ENCODE data around the gene SLC9C1.

The SLC9C1 gene

DNA sequence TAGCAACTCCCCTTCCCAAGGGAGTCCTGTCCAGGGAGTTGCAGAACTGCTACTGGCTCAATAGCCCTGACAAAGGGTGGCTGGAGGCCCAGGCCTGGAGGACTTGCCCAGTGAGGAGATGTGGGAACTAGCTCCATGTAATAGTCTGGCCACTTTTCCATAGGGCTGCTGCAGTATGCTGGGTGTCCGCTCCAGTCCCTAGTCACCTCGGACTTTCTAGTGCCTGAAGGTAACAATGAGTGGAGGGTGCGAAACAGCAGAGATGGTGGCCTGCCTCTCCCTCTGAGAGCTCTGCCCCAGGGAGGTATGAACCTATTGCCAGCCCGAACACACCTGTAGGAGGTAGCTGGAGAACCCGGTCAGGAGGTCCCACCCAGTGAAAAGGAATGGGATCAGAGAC is 119.0 kb downstream of the SLC9C1 start:
- no peak overlapping the region for H3K27ac ChIP-seq (ENCODE audit: low read length)
- no peaks in the 10 kb centered on the region for H3K9me3 ChIP-seq (ENCODE audit: insufficient read depth, low read length, severe bottlenecking)
- no peak overlapping the region for H2AFZ ChIP-seq (ENCODE audit: low read depth, low read length)
- H3K9ac ChIP-seq (ENCODE audit: low read depth, low read length), result no peak overlapping the region
- no peaks in the 10 kb centered on the region for H4K20me1 ChIP-seq (ENCODE audit: insufficient read depth, low read length)
- no peak for TF ChIP-seq EZH2 (IDR thresholded peaks at IDR 0.05; ENCODE audit: borderline replicate concordance, low read depth, low read length, severe bottlenecking)
- TF ChIP-seq, protein P1, sequence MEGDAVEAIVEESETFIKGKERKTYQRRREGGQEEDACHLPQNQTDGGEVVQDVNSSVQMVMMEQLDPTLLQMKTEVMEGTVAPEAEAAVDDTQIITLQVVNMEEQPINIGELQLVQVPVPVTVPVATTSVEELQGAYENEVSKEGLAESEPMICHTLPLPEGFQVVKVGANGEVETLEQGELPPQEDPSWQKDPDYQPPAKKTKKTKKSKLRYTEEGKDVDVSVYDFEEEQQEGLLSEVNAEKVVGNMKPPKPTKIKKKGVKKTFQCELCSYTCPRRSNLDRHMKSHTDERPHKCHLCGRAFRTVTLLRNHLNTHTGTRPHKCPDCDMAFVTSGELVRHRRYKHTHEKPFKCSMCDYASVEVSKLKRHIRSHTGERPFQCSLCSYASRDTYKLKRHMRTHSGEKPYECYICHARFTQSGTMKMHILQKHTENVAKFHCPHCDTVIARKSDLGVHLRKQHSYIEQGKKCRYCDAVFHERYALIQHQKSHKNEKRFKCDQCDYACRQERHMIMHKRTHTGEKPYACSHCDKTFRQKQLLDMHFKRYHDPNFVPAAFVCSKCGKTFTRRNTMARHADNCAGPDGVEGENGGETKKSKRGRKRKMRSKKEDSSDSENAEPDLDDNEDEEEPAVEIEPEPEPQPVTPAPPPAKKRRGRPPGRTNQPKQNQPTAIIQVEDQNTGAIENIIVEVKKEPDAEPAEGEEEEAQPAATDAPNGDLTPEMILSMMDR (IDR thresholded peaks at IDR 0.05; ENCODE audit: borderline replicate concordance, extremely low read depth, low read length, poor library complexity, severe bottlenecking), result no peak
- no peaks in the 10 kb centered on the region for H3K36me3 ChIP-seq (ENCODE audit: insufficient read depth, low read length)
- no peak for DNase-seq
- no peak overlapping the region for H3K4me2 ChIP-seq (ENCODE audit: insufficient read depth, low read length)
- no peak overlapping the region for H3K4me3 ChIP-seq (ENCODE audit: low read depth in 1 of 2, low read length in 2 of 2)
- no peaks in the 10 kb centered on the region for H3K79me2 ChIP-seq (ENCODE audit: insufficient read depth, low read length)
- ATAC-seq (ENCODE audit: insufficient read depth, low read depth), result no peak
- H3K4me1 ChIP-seq (ENCODE audit: insufficient read depth, low read length), result no peaks in the 10 kb centered on the region
- no peaks in the 10 kb centered on the region for H3K27me3 ChIP-seq (ENCODE audit: insufficient read depth, low read length, poor library complexity)

DNA sequence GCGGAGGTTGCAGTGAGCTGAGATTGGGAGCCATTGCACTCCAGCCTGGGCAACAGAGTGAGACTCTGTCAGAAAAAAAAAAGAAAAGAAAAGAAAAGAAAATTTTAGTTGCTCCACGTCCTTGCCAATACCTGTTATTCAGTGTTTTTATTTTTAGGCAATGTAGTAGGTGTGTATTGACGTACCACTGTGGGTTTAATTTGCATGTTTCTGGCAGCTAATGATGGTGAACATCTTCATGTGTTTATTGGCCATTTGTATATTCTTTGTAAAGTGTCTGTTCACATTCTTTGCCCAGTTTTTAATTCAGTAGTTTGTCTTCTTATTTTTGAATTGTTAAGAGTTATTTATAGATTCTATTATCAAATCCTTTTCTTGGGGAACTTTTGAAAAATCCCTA is 122.9 kb downstream of the SLC9C1 start:
- H3K36me3 ChIP-seq (ENCODE audit: insufficient read depth, low read length), result no peaks in the 10 kb centered on the region
- no peak for ATAC-seq (ENCODE audit: insufficient read depth, low read depth)
- no peak overlapping the region for H3K27ac ChIP-seq (ENCODE audit: low read length)
- no peak overlapping the region for H3K9ac ChIP-seq (ENCODE audit: low read depth, low read length)
- H3K4me1 ChIP-seq (ENCODE audit: insufficient read depth, low read length), result no peaks in the 10 kb centered on the region
- TF ChIP-seq, protein P1 (IDR thresholded peaks at IDR 0.05; ENCODE audit: borderline replicate concordance, extremely low read depth, low read length, poor library complexity, severe bottlenecking), result no peak
- no peak for TF ChIP-seq EZH2 (IDR thresholded peaks at IDR 0.05; ENCODE audit: borderline replicate concordance, low read depth, low read length, severe bottlenecking)
- no peak overlapping the region for H3K4me3 ChIP-seq (ENCODE audit: low read depth in 1 of 2, low read length in 2 of 2)
- no peaks in the 10 kb centered on the region for H4K20me1 ChIP-seq (ENCODE audit: insufficient read depth, low read length)
- no peaks in the 10 kb centered on the region for H3K27me3 ChIP-seq (ENCODE audit: insufficient read depth, low read length, poor library complexity)
- no peak overlapping the region for H2AFZ ChIP-seq (ENCODE audit: low read depth, low read length)
- no peaks in the 10 kb centered on the region for H3K79me2 ChIP-seq (ENCODE audit: insufficient read depth, low read length)
- no peak for DNase-seq
- H3K9me3 ChIP-seq (ENCODE audit: insufficient read depth, low read length, severe bottlenecking), result no peaks in the 10 kb centered on the region
- no peak overlapping the region for H3K4me2 ChIP-seq (ENCODE audit: insufficient read depth, low read length)

DNA sequence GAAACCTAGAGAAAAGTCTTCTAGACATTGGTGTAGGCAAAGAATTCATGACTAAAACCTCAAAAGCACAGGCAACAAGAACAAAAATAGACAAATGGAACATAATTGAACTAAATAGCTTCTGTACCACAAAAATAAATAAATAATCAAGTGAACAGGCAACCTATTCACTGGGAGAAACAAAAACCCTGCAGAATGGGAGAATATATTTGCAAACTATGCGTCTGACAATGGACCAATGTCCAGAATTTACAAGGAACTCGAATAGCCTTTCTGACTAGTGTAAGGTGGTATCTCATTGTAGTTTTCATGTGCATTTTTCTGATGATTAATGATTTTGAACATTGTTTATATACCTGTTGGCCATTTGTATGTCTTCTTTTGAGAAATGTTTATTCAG is 124.0 kb downstream of the SLC9C1 start:
- Histone ChIP-seq H3K4me1 (ENCODE audit: insufficient read depth, low read length) (no peaks in the 10 kb centered on the region), H3K4me3 (ENCODE audit: low read depth in 1 of 2, low read length in 2 of 2) (no peak overlapping the region), H3K9ac (ENCODE audit: low read depth, low read length) (no peak overlapping the region), H3K27ac (ENCODE audit: low read length) (no peak overlapping the region), H3K27me3 (ENCODE audit: insufficient read depth, low read length, poor library complexity) (no peaks in the 10 kb centered on the region), H3K4me2 (ENCODE audit: insufficient read depth, low read length) (no peak overlapping the region), H2AFZ (ENCODE audit: low read depth, low read length) (no peak overlapping the region), H3K9me3 (ENCODE audit: insufficient read depth, low read length, severe bottlenecking) (no peaks in the 10 kb centered on the region), H4K20me1 (ENCODE audit: insufficient read depth, low read length) (no peaks in the 10 kb centered on the region), H3K79me2 (ENCODE audit: insufficient read depth, low read length) (no peaks in the 10 kb centered on the region), H3K36me3 (ENCODE audit: insufficient read depth, low read length) (no peaks in the 10 kb centered on the region)
- DNase-seq (no peak), ATAC-seq (ENCODE audit: insufficient read depth, low read depth) (no peak)
- no peak for TF ChIP-seq EZH2 (IDR thresholded peaks at IDR 0.05; ENCODE audit: borderline replicate concordance, low read depth, low read length, severe bottlenecking)
- TF ChIP-seq, protein P1 (IDR thresholded peaks at IDR 0.05; ENCODE audit: borderline replicate concordance, extremely low read depth, low read length, poor library complexity, severe bottlenecking), result no peak

DNA sequence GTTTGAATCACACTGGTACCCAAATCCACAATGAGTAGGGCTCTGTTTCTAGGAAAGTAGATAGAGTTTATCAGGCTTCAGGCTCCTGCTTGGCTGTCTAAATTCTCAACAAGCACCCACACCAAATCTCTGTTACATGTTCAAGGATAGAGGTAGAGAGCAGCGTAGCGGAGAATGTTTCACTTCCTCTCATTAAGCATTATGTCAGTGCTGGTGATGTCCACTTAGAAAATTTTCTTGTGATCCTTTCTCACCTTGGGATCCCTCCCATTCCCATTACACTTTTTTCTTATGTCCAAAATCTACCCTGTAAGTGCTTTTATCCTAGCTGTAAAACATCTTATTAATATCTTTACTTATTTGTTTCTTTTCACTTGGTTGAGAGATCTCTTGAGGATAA is 126.3 kb downstream of the SLC9C1 start:
- no peaks in the 10 kb centered on the region for H4K20me1 ChIP-seq (ENCODE audit: insufficient read depth, low read length)
- no peaks in the 10 kb centered on the region for H3K9me3 ChIP-seq (ENCODE audit: insufficient read depth, low read length, severe bottlenecking)
- H3K4me1 ChIP-seq (ENCODE audit: insufficient read depth, low read length), result no peaks in the 10 kb centered on the region
- no peaks in the 10 kb centered on the region for H3K27me3 ChIP-seq (ENCODE audit: insufficient read depth, low read length, poor library complexity)
- ATAC-seq (ENCODE audit: insufficient read depth, low read depth), result no peak
- no peak for TF ChIP-seq EZH2 (IDR thresholded peaks at IDR 0.05; ENCODE audit: borderline replicate concordance, low read depth, low read length, severe bottlenecking)
- TF ChIP-seq, protein P1 (IDR thresholded peaks at IDR 0.05; ENCODE audit: borderline replicate concordance, extremely low read depth, low read length, poor library complexity, severe bottlenecking), result no peak
- DNase-seq, result no peak
- H3K79me2 ChIP-seq (ENCODE audit: insufficient read depth, low read length), result no peaks in the 10 kb centered on the region
- H3K36me3 ChIP-seq (ENCODE audit: insufficient read depth, low read length), result no peaks in the 10 kb centered on the region
- no peak overlapping the region for H3K4me2 ChIP-seq (ENCODE audit: insufficient read depth, low read length)
- H2AFZ ChIP-seq (ENCODE audit: low read depth, low read length), result no peak overlapping the region
- no peak overlapping the region for H3K9ac ChIP-seq (ENCODE audit: low read depth, low read length)
- no peak overlapping the region for H3K27ac ChIP-seq (ENCODE audit: low read length)
- H3K4me3 ChIP-seq (ENCODE audit: low read depth in 1 of 2, low read length in 2 of 2), result no peak overlapping the region
